Epithelial cell of prostate (primary cell): Measurements from ENCODE around the gene CKLF.
A peak's percentile ranks its signal among the peaks of the same experiment; 100 is the strongest.
"Not testable (repeated sequence)": the region's sequence is repeated elsewhere in the genome, so short reads cannot be mapped to it uniquely, and the experiment has no call there.

Experiments used
- DNase-seq: peaks from one replicate; pipeline ENCODE4 v3.0.0-alpha.2; 2011; ENCODE audit warnings: low read depth, low spot score
- H3K27ac ChIP-seq: fragments of 450-650 bp; 2 replicates; pipeline ENCODE4 v1.5.1; 2017; ENCODE audit warnings: mild to moderate bottlenecking

CKLF gene

DNA sequence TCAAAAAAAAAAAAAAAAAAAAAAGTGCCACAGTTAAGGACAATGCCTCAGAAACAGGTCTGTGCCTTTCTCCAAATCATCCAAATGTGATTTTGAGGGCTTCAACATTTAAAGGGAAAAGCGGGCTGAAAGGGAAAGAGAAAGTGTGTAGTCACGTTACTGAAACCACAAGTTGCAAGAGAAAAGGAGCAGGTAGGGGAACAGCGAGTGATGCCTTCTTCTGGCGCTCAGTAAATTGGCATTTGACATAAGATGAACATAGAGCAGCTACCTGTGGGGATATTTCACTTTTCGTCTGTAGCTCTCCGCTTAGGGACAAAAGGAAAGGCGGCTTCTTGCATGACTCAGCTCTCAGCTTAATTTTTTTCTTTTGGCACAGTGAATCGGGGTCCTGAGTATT, 37.9 kb downstream of the CKLF start:
- H3K27ac ChIP-seq = no peak overlapping the region
- no peak for DNase-seq

DNA sequence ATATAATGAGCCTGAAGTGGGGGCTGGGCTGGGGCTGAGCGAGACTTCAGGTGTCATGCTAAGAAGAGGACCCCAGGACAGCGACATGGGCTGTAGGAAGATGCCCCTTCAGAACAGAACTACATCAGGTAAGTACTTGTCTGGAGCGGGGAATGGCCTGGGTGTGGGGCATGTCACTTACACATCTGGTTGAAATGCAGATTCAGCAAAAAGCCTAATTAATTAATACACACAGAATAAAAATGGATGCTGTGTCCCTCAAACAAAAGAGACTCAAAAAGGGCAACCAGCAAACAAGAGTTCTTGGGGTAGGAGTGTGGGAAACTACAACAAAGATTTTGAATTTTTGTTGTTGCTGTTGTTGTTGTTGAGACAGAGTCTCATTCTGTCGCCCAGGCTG, 38.6 kb downstream of the CKLF start:
- no peak overlapping the region for H3K27ac ChIP-seq
- DNase-seq = no peak

DNA sequence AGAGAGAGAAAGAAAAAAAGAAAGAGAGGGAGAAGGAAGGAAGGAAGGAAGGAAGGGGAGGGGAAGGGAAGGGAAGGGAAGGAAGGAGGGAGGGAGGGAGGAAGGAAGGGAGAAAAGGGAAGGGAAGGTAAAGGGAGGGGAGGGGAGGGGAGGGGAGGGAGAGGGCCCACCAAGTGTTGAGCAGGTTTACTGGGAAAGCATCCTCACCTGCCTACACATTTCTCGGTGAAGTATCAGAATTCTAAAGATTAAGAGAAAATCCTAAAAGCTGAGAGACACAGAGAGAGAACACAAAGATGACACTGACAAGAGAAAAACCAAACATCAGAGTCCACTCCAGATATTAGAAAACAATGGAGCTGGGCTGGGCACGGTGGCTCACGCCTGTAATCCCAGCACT, 39.9 kb downstream of the CKLF start:
- H3K27ac ChIP-seq = no peak overlapping the region
- DNase-seq = no peak

DNA sequence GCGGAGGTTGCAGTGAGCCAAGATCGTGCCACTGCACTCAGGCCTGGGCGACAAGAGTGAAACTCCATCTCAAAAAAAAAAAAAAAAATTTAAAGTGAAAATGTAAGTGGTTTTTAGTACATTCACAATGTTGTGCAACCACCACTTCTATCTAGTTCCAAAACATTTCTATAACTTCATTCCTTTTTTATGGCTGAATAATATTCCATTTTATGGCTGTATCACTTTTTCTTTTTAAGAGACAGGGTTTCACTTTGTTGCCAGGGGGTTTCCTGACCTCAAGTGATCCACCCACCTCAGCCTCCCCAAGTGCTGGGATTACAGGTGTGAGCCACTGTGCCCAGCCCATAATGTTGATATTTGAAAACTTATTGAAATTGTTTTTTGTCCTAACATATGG, 40.4 kb downstream of the CKLF start:
- DNase-seq = no peak
- no peak overlapping the region for H3K27ac ChIP-seq

DNA sequence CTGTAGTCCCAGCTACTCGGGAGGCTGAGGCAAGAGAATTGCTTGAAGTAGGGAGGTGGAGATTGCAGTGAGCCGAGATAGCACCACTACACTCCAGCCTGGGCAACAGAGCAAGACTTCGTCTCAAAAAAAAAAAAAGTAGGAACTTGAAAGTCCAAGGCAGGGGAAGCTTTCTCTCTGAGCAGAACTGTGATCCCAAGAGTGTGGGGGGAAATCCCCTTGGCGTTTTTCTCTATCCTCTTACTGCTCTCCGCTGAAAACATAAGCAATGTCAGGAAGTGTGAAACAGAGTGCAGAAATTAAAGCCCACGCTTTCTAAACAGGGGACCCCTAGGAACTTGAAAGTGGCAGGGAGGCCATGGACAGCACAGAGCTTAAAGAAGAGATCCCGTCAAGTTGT, 42.4 kb downstream of the CKLF start:
- no peak overlapping the region for H3K27ac ChIP-seq
- no peak for DNase-seq

DNA sequence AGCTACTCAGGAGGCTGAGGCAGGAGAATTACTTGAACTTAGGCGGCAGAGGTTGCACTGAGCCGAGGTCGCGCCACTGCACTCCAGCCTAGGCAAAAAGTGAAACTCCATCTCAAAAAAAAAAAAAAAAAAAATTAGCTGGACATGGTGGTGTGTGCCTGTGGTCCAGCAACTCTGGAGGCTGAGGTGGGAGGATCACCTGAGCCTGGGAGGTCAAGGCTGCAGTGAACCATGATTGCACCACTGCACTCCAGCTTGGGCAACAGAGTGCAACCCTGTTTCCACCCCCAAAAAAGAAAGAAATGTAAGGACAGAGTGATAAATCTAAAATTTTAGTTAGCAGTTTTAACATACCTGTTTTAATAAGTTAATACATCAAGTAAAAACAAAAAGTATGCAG, 44.2 kb downstream of the CKLF start:
- DNase-seq = not testable (repeated sequence)

DNA sequence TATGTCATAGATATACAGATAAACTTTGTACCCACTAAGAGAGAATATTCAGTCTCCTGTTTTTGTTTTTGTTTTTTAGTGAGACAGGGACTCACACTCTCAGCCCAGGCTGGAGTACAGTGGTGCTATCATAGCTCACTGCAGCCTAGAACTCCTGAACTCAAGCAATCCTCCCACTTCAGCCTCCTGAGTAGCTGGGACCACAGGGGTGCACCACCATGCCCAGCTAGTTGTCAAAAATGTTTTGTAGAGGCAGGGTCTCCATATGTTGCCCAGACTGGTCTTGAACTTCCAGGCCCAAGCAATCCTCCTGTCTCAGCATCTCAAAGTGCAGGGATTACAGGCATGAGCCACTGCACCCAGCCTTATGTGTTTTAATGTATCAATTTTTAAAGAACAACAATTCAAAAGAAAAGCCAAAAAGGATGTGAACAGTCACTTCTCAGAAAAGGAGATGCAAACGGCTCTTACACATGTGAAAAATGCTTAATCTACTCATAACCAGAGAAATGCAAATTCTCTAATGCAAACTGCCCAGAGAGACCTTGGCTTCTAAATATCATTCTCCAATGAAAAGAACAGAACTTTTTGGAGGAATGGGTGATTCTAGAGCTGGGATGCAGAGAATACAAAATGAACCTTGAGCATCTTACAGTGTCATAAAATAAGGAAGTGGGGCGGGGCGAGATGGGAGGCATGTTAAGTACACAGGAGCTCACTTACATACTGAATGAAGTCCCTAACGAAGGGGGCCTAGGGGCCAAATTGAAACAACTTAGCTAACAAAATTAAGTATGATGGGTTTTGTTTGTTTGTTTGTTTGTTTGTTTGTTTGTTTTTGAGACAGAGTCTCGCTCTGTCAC, 44.8 kb downstream of the CKLF start:
- H3K27ac ChIP-seq = no peak overlapping the region
- DNase-seq = no peak

More for the DNA sequence above, 44.2 kb downstream of the CKLF start:
- not testable (repeated sequence) for H3K27ac ChIP-seq

DNA sequence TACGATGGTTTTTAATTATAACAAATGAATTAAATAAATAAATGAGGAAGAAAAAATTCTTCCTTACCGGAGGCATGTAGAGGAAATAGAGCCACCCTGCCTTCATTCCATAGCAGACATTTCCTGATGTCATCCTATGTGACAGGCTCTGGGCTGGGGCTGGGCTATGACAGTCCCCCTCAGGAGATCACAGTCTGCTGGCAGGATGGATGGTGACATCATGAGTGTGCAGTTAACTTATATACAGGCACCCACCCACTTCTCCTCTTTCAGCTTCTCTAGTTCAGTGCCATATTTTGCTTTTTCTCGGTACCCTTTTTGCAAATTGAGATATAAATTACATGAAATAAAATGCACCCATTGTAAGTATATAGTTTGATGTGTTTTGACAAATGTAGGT, 45.7 kb downstream of the CKLF start:
- DNase-seq = no peak
- no peak overlapping the region for H3K27ac ChIP-seq

DNA sequence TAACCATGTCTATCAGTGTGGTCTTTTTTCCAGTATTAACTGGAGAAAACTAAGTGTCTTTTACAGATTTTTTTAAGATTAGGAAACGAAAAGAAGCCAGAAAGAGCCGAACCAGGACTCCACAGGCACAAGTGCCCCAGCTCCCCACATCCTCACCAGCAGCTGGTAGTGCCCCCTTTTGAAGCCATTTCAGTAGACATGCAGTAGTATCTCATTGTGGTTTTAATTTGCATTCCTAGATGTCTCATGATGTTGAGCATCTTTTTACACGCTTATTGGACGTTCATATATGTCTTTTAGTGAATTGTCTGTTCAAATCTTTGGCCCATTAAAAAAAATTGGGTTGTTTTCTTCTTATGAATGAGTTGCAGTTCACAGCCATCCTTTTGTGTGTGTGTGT, 47.4 kb downstream of the CKLF start:
- no peak for DNase-seq
- H3K27ac ChIP-seq = no peak overlapping the region

DNA sequence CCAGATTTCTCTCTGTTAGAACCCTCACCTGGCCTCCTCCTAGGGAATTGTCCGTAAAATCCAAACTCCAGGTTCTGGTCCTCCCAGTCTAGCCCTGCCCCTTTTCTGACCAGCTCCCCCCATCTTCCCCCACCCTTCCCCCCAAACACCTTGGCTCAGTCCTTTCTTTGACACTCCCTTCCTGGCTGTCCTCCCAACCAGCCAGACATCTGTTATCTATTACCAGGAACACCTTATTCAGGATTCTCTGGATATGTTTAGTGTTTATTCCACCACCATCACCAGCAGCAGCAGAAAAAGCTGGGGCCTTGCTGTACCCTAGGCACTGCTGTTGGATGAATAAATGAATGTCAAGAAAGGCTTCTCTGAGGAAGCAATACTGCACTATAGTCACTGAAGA, 48.1 kb downstream of the CKLF start:
- H3K27ac ChIP-seq = no peak overlapping the region

DNA sequence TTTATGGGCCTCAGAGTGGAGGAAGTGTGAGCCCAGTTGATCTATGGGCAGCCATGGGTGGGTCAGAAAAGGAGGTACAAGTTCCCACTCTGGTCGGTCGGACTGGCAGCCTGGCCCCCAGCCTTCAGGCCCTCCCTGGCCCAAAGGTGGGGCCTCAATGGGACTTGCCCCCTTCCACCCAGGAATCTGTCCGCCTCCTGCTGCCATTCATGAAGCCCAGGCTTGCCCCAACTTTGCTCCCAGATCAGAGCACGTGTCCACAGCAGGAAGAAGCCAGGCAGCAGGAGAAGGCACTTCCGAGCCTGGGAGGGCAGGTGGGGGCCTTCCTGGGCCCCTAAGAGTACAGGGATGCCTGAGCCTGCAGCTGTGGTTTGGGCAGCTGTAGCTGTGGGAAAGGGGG, 49.1 kb downstream of the CKLF start:
- no peak for DNase-seq
- no peak overlapping the region for H3K27ac ChIP-seq

More for the DNA sequence above, 48.1 kb downstream of the CKLF start:
- no peak for DNase-seq

DNA sequence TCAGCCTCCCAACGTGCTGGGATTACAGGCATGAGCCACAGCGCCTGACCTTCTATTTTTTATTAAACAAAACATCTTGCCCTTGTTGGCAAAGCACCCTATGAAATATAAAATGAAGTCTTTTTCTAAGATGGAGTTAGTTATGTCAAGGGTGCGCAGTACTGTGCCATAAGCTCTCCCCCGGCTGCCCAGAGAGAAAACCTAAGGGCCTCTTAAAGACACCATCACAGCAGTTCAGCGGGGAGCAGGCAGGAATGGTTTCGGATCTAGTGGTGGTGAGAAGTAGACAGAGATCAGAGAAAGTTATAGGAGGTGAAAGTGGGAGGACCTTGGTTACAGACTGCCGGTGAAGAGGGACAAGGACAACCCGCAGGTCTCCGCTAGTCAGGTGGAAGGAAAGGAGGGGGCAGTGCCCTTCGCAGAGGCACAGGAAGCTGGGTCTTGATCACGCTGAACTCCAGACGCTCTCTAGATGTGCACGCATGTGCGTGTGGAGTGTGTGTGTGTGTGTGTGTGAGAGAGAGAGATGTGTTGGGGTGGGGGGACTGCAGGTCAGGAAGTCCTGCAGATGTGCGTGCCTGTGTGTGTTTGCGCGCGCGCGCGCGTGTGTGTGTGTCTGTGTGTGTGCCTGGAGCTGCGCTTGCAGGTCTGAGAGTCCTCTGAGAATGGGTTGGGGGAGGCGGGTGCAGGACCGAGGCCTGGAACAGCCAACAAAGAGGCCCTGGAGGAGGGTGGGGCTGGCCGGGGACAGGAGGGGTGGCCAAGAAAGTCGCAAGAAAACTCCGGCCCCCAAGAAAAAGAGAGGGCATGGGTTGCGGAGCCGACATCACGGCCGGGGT, 51.4 kb downstream of the CKLF start:
- no peak for DNase-seq
- no peak overlapping the region for H3K27ac ChIP-seq

DNA sequence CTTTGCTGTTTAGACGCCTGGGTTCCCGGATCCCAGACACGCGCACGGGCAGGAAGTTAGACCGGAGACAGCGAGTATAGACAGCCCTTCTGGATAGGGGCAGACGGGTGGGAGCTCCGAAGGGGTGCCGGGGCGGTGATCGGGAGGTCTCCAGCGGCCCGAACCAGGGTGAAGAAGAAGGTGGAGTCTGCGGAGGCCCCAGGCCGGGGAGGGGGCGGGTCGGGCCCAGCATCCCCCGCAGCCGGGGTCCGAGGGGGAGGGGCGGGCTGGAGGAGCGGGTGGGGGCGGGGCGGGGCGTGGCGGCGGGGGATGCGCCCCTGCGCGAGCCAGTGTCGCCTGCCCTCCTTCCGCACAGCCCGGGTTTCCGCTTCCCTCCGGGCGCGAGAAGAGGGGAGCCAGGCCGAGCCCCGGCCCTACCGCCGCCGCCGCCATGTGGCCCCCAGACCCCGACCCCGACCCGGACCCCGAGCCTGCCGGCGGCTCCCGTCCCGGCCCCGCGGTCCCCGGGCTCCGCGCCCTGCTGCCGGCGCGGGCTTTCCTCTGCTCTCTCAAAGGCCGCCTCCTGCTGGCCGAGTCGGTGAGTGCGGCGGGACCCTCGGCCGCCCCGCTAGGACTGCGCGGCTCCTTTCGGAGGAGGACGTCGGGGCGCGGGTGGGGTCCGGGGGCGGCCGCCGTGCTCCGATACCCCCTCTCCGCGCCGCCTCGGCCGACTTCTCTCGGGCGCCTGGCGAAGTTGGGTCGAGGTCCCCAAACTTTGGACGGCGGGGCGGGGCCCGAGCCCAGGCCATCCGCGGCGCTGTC, 52.2 kb downstream of the CKLF start, which contains the start of gene CMTM3:
Gene CMTM3, plus strand, starts transcription at position 329 of the 801 bp plus-strand sequence. Its CDS starts 102 bp downstream, at position 431.
- no peak for DNase-seq

DNA sequence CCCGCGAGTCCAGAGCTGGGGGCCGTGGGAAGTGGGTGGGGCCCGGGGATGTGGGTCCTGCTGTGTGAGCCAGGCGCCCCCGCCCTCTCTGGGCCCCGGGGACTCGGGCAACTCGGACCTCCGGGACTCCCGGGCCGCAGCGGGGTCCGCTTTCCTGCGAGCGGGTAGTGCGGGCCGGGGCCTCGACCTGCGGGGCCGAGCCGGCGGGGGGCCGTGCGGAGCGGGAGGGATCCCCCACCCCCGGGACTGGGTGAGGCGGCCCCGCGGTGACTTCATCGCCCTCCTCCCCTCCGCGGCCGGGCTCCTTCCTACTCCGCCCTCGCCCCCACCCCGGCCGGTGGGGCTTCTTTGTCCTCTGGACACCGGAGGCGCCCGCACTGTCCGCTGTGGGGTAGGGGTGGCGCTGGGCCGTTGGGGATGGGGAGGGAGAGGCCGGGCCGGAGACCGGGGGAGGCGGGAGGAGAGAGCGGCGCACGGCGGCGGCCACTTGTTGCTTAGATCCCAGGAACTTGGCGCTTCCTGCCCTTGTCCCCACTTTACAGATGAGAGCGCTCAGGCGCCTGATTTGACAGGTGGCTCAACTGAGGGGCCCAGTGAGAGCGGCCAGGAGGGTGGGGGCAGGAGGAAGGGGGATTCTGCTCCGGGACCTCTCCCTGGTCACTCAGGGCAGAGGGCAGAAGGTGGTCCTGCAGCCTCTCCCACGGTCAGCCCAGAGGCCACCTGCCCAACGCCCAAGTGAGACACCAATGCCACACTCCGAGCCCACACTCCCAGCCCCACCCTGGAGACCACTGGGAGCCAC, 53.0 kb downstream of the CKLF start:
- no peak for DNase-seq
- H3K27ac ChIP-seq = peak overlapping the region; percentile 59

More for the DNA sequence above, 52.2 kb downstream of the CKLF start, which contains the start of gene CMTM3:
- peak within 1 kb of the TSS; percentile 59 for H3K27ac ChIP-seq

DNA sequence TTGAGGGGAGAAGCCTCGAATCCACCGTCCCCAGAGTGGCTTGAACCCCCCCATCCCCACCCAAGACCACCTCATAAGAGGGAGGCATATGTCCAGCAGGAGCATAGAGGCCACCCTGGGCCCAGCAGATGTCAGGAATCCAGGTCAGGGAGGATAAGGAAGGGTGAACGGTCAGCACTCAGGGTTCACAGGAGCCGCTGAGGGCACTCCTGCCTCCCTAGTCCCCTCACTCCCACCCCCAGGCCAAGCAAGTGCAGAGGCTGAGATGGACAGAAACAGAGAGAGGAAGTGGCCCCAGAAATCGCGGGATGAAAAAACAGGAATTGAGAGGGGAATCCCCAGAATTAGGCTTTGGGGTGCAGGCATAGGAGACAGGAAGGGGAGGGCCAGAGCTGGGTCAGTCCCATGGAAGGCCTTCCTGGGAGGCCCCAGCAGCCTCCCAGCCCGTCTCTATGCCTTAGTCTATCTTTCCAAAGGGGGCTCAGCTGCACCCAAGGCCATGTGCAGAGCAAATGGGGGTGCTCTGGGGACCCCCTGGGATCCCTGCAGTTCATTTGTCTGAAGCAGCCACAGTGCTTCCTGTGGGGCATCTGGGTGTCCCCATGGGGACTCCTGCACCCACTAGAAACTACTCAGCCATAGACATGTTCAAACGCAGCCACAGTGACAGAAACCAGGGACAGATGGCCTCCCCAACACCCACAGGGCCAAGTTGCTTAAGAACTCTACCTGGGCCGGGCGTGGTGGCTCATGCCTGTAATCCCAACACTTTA, 53.8 kb downstream of the CKLF start:
- DNase-seq = no peak
- peak overlapping the region; percentile 59 for H3K27ac ChIP-seq

DNA sequence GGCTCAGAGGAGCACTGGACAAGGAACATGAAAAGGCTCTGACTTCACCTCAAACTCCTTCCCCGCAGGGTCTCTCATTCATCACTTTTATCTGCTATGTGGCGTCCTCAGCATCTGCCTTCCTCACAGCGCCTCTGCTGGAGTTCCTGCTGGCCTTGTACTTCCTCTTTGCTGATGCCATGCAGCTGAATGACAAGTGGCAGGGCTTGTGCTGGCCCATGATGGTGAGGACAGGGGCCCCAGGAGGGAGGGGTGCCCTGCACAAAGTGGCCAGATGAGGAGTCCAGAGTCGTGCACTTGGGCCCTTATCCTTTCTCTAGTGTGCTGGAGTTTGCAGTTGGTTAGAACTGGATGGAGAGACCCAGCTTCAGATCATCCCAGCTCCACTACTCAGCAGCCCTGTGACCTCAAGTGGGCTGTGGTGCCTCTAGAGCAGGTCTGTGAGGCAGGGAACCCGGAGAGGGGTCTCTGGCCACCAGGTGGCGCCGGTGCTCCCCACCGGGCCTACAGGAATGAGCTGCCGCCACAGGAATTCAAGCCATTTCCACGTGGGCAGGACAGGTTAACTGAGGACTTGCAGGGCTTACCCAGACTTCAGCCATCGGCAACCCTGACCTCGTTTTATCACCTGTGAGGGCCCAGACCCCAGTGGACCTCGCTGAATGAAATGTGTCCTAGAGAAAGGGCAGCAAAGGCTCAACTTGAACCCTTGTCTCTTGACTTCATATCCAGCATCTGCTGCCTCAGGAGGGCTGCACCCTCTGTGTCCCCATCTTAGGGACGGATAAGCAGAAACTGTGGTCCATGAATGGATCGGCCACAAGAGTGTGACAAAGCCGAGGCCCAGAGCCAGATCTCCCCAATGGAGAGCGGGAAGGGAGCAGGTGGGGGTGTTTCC, 56.1 kb downstream of the CKLF start:
- H3K27ac ChIP-seq = no peak overlapping the region
- DNase-seq = peak; percentile 57

DNA sequence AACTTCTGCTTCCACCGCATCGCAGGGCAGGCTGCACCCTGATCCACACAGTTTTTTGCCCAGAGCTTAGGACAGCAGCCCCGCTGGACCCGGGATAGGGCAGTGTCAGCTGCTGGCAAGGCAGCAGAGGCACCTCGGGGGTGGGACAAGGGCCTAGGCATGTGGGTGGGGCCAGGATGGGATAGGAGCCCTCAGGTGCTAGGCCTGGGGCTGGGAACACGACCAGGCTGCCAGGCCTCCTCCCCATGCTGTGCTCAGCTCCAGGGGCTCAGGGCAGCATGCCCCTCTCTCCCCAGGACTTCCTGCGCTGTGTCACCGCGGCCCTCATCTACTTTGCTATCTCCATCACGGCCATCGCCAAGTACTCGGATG, 56.7 kb downstream of the CKLF start:
- DNase-seq = no peak
- H3K27ac ChIP-seq = no peak overlapping the region
